Measurements from ENCODE around the gene C9orf153.
"Not testable (repeated sequence)": the region's sequence is repeated elsewhere in the genome, so short reads cannot be mapped to it uniquely, and the experiment has no call there.

The C9orf153 gene

DNA sequence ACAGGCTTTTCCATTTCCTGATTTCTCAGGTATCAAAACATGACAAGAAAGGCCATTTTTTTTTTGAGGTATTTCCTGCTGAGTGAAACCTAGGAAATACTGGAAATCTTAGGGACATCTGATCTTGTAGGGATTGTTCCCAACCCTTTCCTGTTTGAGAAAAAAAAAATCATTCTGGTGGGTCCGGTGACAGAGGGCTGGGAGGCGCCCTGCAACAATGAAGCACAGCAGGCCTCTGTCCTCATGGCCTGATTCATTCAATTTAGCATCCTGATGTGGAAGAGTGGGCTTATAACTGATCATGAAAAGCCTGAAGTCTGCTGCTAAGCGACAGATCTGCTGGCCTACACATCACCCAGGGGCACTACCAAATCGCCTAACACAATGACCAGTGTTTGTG, 3.0 kb upstream of the C9orf153 start:
- DNase-seq = no peak

- DNase-seq = no peak
These were observed 2.1 kb downstream of the C9orf153 start for GRCh38 chr9:86257391-86257790.

GRCh38 chr9:86256653-86257052, 2.8 kb downstream of the C9orf153 start:
- no peak for DNase-seq

- no peak for DNase-seq
These were observed 5.9 kb downstream of the C9orf153 start for GRCh38 chr9:86253577-86253976.

DNA sequence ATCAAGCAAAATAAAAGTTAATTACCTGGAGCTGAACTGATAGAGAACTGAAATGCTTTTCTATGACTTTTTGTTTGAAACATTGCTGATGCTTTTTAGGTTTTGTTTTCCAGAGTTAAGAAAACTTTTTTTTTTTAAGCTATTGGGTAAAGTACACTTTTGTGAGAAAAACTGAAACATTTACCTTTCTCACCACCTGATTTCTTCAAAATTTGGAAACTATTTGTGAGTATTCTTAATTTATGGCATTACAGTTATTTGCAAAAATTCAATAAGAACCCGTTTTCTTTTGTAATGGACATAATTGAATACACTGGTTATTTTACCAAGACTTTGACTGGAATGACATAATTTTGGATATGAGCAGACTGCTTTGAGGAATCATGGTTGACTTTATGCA, 6.6 kb downstream of the C9orf153 start:
- DNase-seq = no peak

DNA sequence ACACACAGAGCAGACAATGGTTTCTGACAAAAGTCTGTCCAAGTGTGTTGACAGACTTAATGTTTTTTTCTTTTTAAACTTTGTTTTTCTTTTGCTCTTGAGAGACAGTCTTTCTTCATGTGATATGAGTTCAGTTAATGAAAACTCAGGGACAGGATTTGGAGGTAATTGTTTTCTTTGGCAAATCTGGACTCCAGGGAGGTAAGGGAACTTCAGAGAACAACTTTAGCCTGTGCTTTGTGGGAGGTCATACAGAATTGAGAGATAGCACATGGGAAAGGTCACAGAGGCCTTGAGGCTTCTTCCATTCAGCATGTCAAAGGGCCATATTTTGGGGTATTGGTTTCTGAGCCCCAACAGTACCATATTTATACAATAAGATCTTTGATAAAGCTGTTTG, 9.3 kb downstream of the C9orf153 start:
- no peak for DNase-seq

DNA sequence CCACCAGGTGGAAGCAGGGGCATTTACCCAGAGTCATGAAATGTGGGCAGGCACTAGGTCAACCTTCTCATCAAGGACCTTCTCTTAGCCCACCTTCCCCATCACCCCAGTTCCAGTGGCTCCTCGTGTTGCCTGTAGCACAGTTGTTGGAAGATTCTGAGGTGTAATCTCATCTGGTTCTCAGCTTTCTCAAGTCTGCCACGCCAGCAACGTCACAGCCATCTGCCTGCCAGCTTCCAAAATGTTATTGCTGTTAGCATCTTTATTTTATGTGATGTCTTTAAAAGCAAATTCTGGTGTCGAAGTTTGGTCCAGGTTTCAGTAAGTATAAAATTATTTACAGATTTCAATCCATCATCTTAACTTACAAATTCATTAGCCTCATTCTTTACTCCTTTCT, 10.7 kb downstream of the C9orf153 start:
- DNase-seq = no peak

GRCh38 chr9:86246752-86247161, 12.7 kb downstream of the C9orf153 start:
- no peak for DNase-seq

GRCh38 chr9:86242071-86242470, 17.4 kb downstream of the C9orf153 start:
- DNase-seq = no peak

GRCh38 chr9:86241216-86241615, 18.2 kb downstream of the C9orf153 start:
- DNase-seq = no peak

DNA sequence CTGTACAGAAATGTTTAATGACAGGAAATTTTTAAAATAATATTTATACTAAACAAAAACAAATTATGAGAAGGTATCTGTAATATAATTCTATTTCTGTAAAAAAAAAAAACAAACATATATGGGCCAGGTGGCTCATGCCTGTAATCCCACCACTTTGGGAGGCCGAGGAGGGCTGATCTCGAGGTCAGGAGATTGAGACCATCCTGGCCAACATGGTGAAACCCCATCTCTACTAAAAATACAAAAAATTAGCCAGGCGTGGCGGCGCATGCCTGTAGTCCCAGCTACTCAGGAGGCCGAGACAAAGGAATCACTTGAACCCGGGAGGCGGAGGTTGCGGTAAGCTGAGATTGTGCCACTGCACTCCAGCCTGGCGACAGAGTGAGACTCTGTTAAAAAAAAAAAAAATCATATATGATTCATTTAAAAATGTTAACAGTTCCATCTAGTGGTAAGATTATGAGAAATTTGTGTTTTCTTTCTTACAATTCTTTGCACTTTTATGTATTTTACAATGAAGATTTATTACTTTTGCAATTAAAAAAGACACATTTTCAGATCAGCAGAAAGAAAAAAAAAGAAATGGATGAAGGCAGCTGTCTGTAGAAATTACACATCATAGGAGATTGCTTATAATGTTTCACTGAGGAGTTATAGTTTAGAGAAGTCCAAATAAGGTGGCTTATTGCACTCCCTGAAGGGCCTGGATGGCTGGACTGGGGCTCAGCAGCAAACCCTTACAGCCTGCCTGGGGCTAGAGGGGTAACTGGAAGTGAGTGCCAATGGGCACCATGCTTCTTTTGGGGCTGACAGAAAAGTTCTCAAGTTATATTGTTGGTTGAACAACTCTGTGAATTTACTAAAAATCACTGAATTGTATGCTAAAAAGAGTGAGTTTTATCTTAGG, 20.3 kb downstream of the C9orf153 start:
- no peak for DNase-seq

- no peak for DNase-seq
These were observed 28.6 kb downstream of the C9orf153 start for GRCh38 chr9:86230858-86231257.

GRCh38 chr9:86222667-86223066, 36.8 kb downstream of the C9orf153 start:
- DNase-seq = no peak

GRCh38 chr9:86219606-86220005, 39.9 kb downstream of the C9orf153 start:
- DNase-seq = no peak

DNA sequence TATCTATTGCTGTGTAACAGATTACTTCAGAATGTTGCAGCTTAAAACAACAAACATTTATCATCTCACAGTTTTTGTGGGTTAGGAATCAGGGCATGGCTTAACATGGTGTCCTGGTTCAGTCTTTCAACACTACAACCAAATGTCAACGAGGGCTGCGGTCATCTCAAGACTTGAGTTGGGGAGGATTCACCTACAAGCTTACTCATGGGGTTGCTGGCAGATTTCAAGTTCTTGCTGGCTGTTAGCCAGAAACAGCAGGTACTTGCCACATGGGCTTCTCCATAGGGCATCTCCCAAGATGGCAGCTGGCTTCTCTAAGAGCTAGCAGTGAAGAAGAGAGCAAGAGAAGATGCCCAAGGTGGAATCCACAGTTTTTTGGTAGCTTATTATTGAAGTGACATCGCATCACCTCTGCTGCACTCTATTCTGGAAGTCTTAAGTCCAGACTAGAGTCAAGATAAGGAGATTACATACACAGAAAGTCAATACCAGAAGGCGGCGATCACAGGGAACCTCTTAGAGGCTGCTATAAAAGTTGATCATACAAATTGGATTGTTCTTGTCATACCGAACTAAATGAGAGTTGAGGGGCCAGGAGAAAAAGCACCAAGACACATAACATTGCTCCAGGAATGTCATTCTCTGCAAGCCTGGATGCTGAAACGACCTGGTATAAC, 42.2 kb downstream of the C9orf153 start:
- no peak for DNase-seq

- no peak for DNase-seq
These were observed 52.3 kb downstream of the C9orf153 start for GRCh38 chr9:86207193-86207592.

- no peak for DNase-seq
These were observed 57.0 kb downstream of the C9orf153 start for GRCh38 chr9:86202338-86202882.

DNA sequence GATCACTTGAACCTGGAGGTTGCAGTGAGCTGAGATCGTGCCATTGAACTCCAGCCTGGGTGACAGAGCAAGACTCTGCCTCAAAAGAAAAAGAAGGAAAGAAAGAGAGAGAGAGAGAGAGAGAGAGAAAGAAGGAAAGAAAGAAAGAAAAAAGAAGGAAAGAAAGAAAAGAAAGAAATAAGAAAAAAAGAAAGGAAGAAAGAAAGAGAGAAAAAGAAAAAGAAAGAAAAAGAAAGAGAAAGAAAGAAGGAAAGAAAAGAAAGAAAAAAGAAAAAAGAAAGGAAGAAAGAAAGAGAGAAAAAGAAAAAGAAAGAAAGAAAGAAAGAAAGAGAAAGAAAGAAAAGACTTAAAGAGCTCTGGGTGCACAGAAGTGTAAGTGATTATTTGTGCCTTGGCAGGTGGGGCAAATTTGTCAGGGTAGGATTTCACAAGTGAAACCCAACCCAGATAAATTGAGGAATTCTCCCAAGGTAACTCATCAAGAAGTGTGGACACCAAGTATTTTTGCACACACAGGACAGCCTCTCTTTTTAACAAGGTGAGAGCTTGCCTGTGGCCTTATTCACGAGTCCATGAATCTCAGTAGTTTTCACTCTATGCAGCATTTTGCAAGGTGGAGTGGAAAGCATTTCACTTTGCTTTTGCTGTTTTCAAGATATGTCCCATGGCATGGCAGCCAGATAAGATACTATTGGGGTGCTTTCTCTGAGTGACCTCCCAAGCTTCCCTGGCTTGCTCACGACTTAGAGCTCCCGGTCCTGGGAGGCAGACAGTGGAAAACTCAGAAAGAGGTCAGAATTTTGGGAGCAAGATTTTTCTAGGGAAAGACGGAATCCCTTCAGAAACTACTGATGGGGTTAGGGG, 57.8 kb downstream of the C9orf153 start:
- DNase-seq = no peak

- DNase-seq = no peak
These were observed 58.8 kb downstream of the C9orf153 start for GRCh38 chr9:86200599-86201162.

DNA sequence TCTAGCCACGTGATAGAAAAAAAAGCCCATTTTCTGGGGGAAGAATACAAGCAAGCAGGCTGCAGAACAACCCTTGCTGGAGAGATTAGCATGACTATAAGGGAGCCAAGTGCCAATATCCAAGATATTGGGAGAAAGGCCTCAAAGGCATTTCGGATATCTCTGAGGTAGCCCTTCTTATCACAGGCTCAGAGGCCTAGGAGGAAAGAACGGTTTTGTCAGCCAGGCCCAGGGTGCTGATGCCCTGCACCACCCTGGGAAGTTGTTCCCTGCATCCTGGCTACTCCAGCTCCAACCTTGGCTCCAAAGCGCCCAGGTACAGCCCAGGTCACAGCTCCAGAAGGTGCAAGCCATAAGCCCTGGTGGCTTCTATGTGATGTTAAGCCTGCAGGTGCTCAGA, 66.4 kb downstream of the C9orf153 start:
- DNase-seq = no peak

DNA sequence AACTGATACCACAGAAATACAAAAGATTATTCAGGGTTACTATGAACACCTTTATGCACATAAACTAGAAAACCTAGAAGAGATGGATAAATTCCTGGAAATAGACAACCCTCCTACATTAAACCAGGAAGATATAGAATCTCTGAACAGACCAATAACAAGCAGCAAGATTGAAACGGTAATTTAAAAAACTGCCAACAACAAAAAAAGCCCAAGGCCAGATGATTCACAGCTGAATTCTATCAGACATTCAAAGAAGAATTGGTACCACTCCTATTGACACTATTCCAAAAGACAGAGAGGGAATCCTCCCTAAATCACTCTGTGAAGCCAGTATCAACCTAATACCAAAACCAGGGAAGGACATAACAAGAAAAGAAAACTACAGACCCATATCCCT, 68.8 kb downstream of the C9orf153 start:
- not testable (repeated sequence) for DNase-seq

- no peak for DNase-seq
These were observed 72.3 kb downstream of the C9orf153 start for GRCh38 chr9:86187121-86187520.

GRCh38 chr9:86186696-86187095, 72.8 kb downstream of the C9orf153 start:
- DNase-seq = no peak
